HS-27A (cell line): ENCODE results near the gene MYOF.
"Not testable (repeated sequence)": the region's sequence is repeated elsewhere in the genome, so short reads cannot be mapped to it uniquely, and the experiment has no call there.

Experiments used
- DNase-seq: peaks from one replicate; pipeline ENCODE4 v3.0.0-alpha.2; 2012; ENCODE audit warnings: low read depth, missing footprints

The MYOF gene

DNA sequence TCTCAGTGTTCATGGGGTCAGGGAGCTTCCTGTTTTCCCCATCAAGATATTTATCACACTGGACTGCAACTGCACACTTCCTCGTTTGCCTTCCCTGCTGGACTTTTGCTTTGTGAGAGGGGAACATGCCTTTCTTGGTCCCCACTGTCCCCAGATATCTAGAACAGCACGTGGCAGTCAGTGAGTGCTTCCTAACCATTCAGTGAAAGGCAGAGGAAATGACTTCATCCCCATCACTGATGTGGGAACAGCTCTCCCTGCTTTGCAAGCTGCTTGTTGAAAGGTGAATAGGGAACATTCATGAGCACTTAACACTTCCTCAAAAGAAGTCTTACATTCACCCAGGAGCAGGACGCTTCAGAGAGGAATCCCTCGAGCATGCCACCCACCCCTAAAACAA lies 135.4 kb downstream of the MYOF start:
- DNase-seq: no peak

DNA sequence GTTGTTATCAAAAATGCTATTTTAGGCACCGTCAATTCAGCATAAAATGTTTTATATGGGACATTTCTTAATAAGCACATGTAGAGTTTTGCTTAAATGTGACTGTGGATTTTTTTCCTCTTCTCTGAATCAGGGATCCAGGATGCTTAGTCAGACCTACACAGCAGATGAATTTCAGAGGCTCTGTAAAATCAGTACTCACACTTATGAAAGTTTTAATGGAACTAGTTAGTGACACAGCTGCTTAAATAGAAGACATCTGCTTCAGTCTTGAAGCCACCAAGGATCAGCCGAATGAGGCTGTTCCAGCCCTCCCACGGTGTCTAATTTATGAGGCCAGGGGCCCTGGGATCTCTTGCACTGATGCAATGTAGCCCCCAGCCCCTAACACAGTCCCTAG lies 136.0 kb downstream of the MYOF start:
- no peak for DNase-seq

GRCh38 chr10:93344691-93345090 lies 137.4 kb downstream of the MYOF start:
- no peak for DNase-seq

- no peak for DNase-seq
Measured at GRCh38 chr10:93342921-93343320, 139.2 kb downstream of the MYOF start.

- DNase-seq: no peak
Measured at GRCh38 chr10:93342366-93342765, 139.8 kb downstream of the MYOF start.

GRCh38 chr10:93337309-93337721 lies 144.8 kb downstream of the MYOF start:
- no peak for DNase-seq

DNA sequence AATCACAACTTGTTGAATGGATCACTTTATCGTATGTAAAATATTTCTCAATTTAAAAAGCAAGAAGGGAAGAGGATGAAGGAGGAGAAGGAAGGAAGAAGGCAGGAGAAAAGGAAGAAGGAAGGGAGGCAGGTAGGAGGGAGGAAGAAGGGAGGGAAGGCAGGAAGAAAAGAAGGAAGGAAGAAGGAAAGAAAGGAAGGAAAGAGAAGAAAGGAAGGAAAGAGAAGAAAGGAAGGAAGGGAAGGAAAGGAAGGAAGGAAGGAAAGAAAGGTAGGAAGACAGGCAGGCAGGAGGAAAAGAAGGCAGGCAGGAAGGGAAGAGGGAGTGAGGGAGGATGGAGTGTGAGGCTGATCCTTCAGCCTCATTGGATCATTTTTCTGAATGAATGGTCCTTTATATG lies 145.5 kb downstream of the MYOF start:
- DNase-seq: no peak

- no peak for DNase-seq
Measured at GRCh38 chr10:93336110-93336509, 146.0 kb downstream of the MYOF start.

DNA sequence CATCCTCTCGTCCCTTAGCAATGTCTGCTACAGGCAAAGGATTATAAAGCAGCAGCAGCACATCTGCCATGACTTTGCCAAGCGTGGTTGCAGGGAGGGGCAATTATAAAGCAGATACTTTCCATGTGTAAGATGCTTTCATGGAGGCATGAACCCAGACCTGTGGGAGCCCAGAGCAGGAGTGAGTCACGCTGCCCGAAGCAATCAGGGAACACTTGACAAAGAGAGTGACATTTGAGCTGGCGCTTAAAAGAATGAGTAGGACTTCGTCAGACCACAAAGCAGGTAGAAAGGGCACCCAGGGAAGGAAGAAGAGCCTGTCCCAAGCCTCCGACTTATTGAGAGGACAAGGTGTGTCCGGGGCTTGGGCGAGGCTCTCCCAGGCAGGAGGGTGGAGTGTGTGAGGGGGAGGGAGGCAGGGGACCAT lies 147.2 kb downstream of the MYOF start:
- no peak for DNase-seq

- DNase-seq: no peak
Measured at GRCh38 chr10:93334181-93334580, 148.0 kb downstream of the MYOF start.

- no peak for DNase-seq
Measured at GRCh38 chr10:93333278-93333978, 148.7 kb downstream of the MYOF start.

- no peak for DNase-seq
Measured at GRCh38 chr10:93330824-93331223, 151.3 kb downstream of the MYOF start.

DNA sequence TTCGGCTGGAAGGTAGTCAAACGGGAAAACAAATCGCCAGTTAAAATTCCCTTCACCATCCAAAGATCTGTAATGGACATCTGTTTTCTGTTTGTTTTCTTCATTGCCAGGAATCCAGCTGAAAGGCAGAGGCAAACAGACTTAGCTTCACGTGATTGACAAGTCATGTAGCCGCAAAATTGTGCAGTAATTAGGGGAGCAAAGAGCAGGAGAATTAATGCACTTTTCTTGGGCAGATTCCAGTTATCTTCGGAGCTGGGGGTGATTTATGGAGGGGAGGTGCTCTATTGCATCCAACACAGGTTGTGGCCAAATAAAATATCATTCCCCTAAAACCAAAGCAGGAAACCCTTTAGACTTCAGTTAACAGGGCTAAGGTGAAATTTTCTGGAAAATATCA lies 162.2 kb downstream of the MYOF start:
- no peak for DNase-seq

GRCh38 chr10:93319096-93319495 lies 163.0 kb downstream of the MYOF start:
- DNase-seq: no peak

GRCh38 chr10:93315246-93315645 lies 166.9 kb downstream of the MYOF start:
- no peak for DNase-seq

- DNase-seq: not testable (repeated sequence)
Measured at GRCh38 chr10:93314656-93315055, 167.5 kb downstream of the MYOF start.

DNA sequence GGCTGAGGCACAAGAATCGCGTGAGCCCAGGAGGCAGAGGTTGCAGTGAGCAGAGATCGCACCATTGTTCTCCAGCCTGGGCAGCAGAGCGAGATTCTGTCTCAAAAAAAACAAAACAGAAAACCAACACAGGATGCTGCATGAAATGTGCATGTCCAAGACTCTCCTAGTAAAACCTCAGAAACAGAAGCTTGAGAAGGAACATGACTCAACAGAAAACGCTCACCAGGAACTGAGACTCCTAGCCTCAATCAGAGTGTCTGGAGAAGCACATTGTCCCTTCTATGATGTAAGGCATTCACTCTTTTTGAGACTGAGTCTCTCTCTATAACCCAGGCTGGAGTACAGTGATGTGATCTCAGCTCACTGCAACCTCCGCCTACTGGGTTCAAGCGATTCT lies 168.3 kb downstream of the MYOF start:
- DNase-seq: no peak

- no peak for DNase-seq
Measured at GRCh38 chr10:93309062-93309461, 173.1 kb downstream of the MYOF start.

DNA sequence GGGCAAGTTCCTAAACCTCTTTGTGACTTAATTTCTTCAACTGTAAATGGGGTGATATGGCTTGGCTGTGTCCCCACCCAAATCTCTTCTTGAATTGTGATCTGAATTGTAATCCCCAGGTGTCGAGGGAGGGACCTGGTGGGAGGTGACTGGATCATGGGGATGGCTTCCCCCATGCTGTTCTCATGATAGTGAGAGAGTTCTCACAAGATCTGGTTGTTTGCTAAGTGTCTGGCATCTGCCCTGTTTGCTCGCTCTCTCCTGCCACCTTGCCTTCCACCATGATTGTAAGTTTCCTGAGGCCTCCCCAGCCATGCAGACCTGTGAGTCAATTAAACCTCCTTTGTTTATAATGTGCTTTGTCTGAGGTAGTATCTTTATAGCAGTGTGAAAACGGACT lies 177.0 kb downstream of the MYOF start:
- no peak for DNase-seq

- DNase-seq: no peak
Measured at GRCh38 chr10:93300981-93301380, 181.2 kb downstream of the MYOF start.

- DNase-seq: no peak
Measured at GRCh38 chr10:93300288-93300917, 181.7 kb downstream of the MYOF start.

- DNase-seq: no peak
Measured at GRCh38 chr10:93299606-93300287, 182.4 kb downstream of the MYOF start.

- no peak for DNase-seq
Measured at GRCh38 chr10:93299195-93299594, 182.9 kb downstream of the MYOF start.
